Naive thymus-derived CD4-positive, alpha-beta T cell (primary cell): ENCODE measurements around the gene PERP. TPM values are rescaled to one million over a fixed set of nuclear protein-coding genes. Genes with fewer than 3 reads are reported as not detected.
"Not testable (repeated sequence)": the region's sequence is repeated elsewhere in the genome, so short reads cannot be mapped to it uniquely, and the experiment has no call there.

ENCODE experiments used
- ATAC-seq: fragments of 150-1000 bp; cut with Tn5 transposase; 2 replicates; pipeline ENCODE4 v1.10.0; 2021; ENCODE audit warnings: mild to moderate bottlenecking, moderate library complexity
- CTCF ChIA-PET: fragments of 350-600 bp; sonication (Branson Sonifier 250); formaldehyde crosslinking; loops from one replicate; lab custom pipeline; 2021; ENCODE audit warnings: antibody characterized with exemption; lab: Charles Lee
- POLR2A ChIA-PET: fragments of 350-600 bp; sonication (Branson Sonifier 250); formaldehyde crosslinking; loops from one replicate; lab custom pipeline; 2021; ENCODE audit warnings: antibody characterized with exemption, inconsistent platforms; lab: Charles Lee
- DNase-seq, 9 donors: peaks; one replicate each; pipeline versions ENCODE4 v3.0.0 to v3.0.0-alpha.2; 2020 to 2022; ENCODE audit warnings: mixed read lengths in 1 of 9
- H3K27ac ChIP-seq: one replicate; pipeline ENCODE4 v1.7.0; 2013; ENCODE audit warnings: mild to moderate bottlenecking, low read depth, low read length, moderate library complexity
- H3K27me3 ChIP-seq, 2 donors: one replicate each; pipeline ENCODE4 v1.7.0; 2013; ENCODE audit warnings: low read length in 2 of 2, mild to moderate bottlenecking in 2 of 2, moderate library complexity in 2 of 2; ENCODE audit not compliant: control insufficient read depth in 2 of 2, insufficient read depth in 2 of 2
- H3K36me3 ChIP-seq, 3 experiments: 1 replicate in 2 of 3; 2 replicates in 1 of 3; pipeline ENCODE4 v1.7.0; 2013; ENCODE audit warnings: low read length in 3 of 3, mild to moderate bottlenecking in 3 of 3, moderate library complexity in 1 of 3; ENCODE audit not compliant: insufficient read depth in 3 of 3, control insufficient read depth in 2 of 3
- H3K4me1 ChIP-seq, 2 donors: one replicate each; pipeline ENCODE4 v1.7.0; 2013; ENCODE audit warnings: low read length in 2 of 2, mild to moderate bottlenecking in 2 of 2, moderate library complexity in 1 of 2; ENCODE audit not compliant: control insufficient read depth in 2 of 2, insufficient read depth in 2 of 2
- H3K4me3 ChIP-seq: 2 replicates; pipeline ENCODE4 v1.7.0; 2013; ENCODE audit warnings: mild to moderate bottlenecking, low read length
- H3K9me3 ChIP-seq, 3 experiments: 1 replicate in 2 of 3; 2 replicates in 1 of 3; pipeline ENCODE4 v1.7.0; 2013; ENCODE audit warnings: low read length in 3 of 3; ENCODE audit not compliant: control insufficient read depth in 2 of 3
- H3K27ac Mint-ChIP-seq, 9 donors: one replicate each; pipeline ENCODE4 v1.8.0; 2020 to 2022; ENCODE audit warnings: mixed read lengths in 9 of 9, mild to moderate bottlenecking in 8 of 9, moderate library complexity in 5 of 9, inconsistent platforms in 2 of 9
- H3K27me3 Mint-ChIP-seq, 5 donors: one replicate each; pipeline ENCODE4 v1.8.0; 2021 to 2022; ENCODE audit warnings: mixed read lengths in 5 of 5, mild to moderate bottlenecking in 1 of 5
- H3K36me3 Mint-ChIP-seq, 5 donors: one replicate each; pipeline ENCODE4 v1.8.0; 2020 to 2022; ENCODE audit warnings: mixed read lengths in 5 of 5, mild to moderate bottlenecking in 3 of 5, inconsistent platforms in 1 of 5
- H3K4me1 Mint-ChIP-seq, 7 donors: one replicate each; pipeline ENCODE4 v1.8.0; 2020 to 2022; ENCODE audit warnings: mixed read lengths in 7 of 7, mild to moderate bottlenecking in 3 of 7, inconsistent platforms in 1 of 7
- H3K4me3 Mint-ChIP-seq, 10 donors: one replicate each; pipeline ENCODE4 v1.8.0; 2020 to 2022; ENCODE audit warnings: mild to moderate bottlenecking in 10 of 10, mixed read lengths in 10 of 10, moderate library complexity in 6 of 10, inconsistent platforms in 2 of 10
- H3K9me3 Mint-ChIP-seq, 11 donors: one replicate each; pipeline ENCODE4 v1.8.0; 2020 to 2022; ENCODE audit warnings: mixed read lengths in 11 of 11, mild to moderate bottlenecking in 4 of 11, inconsistent platforms in 1 of 11, moderate library complexity in 1 of 11
- intact Hi-C, 2 donors: fragments of 100-400 bp; cut with micrococcal nuclease; formaldehyde crosslinking; loops; one replicate each; pipeline ENCODE4 v1.15.1; 2023
- polyA plus RNA-seq, 2 donors: library from polyadenylated mRNA; unstranded; fragments of 300-500 nt; fragmentation: Illumina TruSeq; gene quantifications; one replicate each; pipeline ENCODE4 v1.2.3, GENCODE V29; 2021
- total RNA-seq, 6 experiments: library from RNA in 5 of 6; stranded (reverse) in 5 of 6; gene quantifications; 1 replicate in 5 of 6; 2 replicates in 1 of 6; pipeline ENCODE4 v1.2.3 and lab custom pipeline; 2021 to 2026

The PERP gene
- total and polyA plus RNA-seq, 7 experiments from 2014 or later, result 0.11 to 5.9 (median 0.46) TPM

DNA sequence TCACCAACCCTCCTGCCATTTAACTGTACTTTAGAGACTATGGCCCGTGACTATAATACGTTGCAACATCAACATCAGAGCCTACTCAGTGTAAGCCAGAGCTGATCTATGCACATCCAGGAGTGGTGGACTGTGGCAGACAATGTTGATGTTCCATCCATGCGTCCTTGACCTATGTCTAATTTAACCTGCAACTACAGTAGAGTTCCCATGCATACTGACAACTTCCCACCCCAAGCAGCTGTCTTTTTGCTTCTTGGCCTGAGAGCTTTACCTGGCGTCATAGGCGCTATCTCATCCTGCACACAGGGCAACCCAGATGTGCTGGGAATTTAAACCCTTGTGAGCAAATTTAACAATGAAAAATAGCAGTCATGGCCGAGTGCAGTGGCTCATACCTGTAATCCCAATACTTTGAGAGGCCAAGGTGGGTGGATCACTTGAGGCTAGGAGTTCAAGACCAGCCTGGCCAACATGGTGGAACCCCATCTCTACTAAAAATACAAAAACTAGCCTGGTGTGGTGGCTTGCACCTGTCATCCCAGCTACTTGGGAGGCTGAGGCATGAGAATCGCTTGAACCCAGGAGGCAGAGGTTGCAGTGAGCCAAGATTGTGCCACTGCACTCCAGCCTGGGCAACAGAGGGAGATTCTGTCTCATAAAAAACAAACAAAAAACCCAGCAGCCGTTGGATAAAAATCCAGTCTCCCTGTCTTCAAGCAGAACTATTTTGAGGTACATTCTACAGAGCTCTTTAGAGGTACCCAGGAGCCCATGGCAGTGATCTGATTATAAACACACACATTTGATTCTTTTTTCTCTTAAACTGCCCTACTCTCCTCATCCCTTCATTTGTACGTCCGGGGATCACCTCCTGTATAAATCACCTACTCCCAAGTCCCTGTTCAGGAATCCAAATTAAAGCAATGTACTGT is 22.0 kb downstream of the PERP start:
- Histone ChIP-seq H3K4me3 (no peak overlapping the region), H3K27me3 (no peaks in the 10 kb centered on the region), H3K36me3 (no peaks in the 10 kb centered on the region), H3K4me1 (no peaks in the 10 kb centered on the region), H3K27ac (no peak overlapping the region), H3K9me3 (no peaks in the 10 kb centered on the region)
- no peak overlapping the region for H3K4me3 Mint-ChIP-seq
- no peak overlapping the region for H3K27ac Mint-ChIP-seq
- CTCF ChIA-PET, result no interaction called here
- H3K4me1 Mint-ChIP-seq, result no peaks in the 10 kb centered on the region
- H3K9me3 Mint-ChIP-seq, result peaks cover 0 to under 1% (median 0%) of the 10 kb centered on the region in 11 donors
- no peaks in the 10 kb centered on the region for H3K36me3 Mint-ChIP-seq
- H3K27me3 Mint-ChIP-seq, result peaks cover 10 to 51% (median 38%) of the 10 kb centered on the region in 5 donors
- no peak for DNase-seq
- POLR2A ChIA-PET, result no interaction called here
- intact Hi-C loops, result no loop called here
- no peak for ATAC-seq

DNA sequence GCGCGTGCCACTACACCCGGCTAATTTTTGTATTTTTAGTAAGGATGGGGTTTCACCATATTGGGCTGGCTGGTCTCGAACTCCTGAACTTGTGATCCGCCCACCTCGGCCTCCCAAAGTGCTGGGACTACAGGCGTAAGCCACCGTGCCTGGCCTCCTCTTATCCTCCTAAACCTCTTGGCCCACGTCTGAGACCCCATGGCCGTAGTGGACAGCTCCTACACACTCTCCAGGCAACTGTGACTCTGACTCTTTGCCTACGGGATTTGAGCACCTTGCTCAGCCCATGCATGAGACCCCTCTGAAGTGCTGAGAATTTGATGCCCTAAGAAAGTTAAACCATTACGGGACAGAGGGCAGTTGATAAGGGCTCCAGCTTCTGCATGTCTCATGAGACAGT is 25.0 kb downstream of the PERP start:
- Mint-ChIP-seq H3K27ac (no peak overlapping the region), H3K4me1 (no peaks in the 10 kb centered on the region), H3K27me3 (peaks cover 28 to 59% (median 44%) of the 10 kb centered on the region in 5 donors), H3K4me3 (no peak overlapping the region), H3K36me3 (no peaks in the 10 kb centered on the region), H3K9me3 (peaks cover 0 to 10% (median 0%) of the 10 kb centered on the region in 11 donors)
- Histone ChIP-seq H3K36me3 (no peaks in the 10 kb centered on the region), H3K4me1 (no peaks in the 10 kb centered on the region), H3K9me3 (no peaks in the 10 kb centered on the region), H3K27ac (no peak overlapping the region), H3K27me3 (no peaks in the 10 kb centered on the region), H3K4me3 (no peak overlapping the region)
- intact Hi-C loops, result no loop called here
- CTCF ChIA-PET, result no interaction called here
- no peak for DNase-seq
- no peak for ATAC-seq
- POLR2A ChIA-PET, result no interaction called here

- H3K4me3 ChIP-seq, H3K4me1 ChIP-seq, DNase-seq, H3K4me1 Mint-ChIP-seq, H3K27ac Mint-ChIP-seq, H3K4me3 Mint-ChIP-seq, POLR2A ChIA-PET, intact Hi-C loops, H3K36me3 Mint-ChIP-seq, H3K27me3 ChIP-seq, H3K27ac ChIP-seq, H3K9me3 ChIP-seq, ATAC-seq, H3K36me3 ChIP-seq: not testable (repeated sequence)
- peaks cover 41 to 67% (median 56%) of the 10 kb centered on the region in 5 donors for H3K27me3 Mint-ChIP-seq
- CTCF ChIA-PET, result interaction anchor here (0.7 kb wide), 1 partner anchor 31 kb away, joined by 3 read pairs; no protein-coding TSS in a partner anchor
- peaks cover 0 to 18% (median 4%) of the 10 kb centered on the region in 11 donors for H3K9me3 Mint-ChIP-seq
These were observed 27.7 kb downstream of the PERP start for GRCh38 chr6:138079556-138079955.

GRCh38 chr6:138078491-138078890 is 28.7 kb downstream of the PERP start:
- DNase-seq (no peak), ATAC-seq (no peak)
- no peak overlapping the region for H3K27ac ChIP-seq
- no peaks in the 10 kb centered on the region for H3K27me3 ChIP-seq
- H3K36me3 Mint-ChIP-seq, result peaks cover 0 to 6% (median 6%) of the 10 kb centered on the region in 5 donors
- H3K4me3 ChIP-seq, result no peak overlapping the region
- H3K36me3 ChIP-seq, result no peaks in the 10 kb centered on the region
- CTCF ChIA-PET, result no interaction called here
- H3K27ac Mint-ChIP-seq, result no peak overlapping the region
- intact Hi-C loops, result no loop called here
- peaks cover 5 to 26% (median 11%) of the 10 kb centered on the region in 11 donors for H3K9me3 Mint-ChIP-seq
- H3K9me3 ChIP-seq, result no peaks in the 10 kb centered on the region
- H3K4me3 Mint-ChIP-seq, result no peak overlapping the region
- H3K27me3 Mint-ChIP-seq, result peaks cover 47 to 68% (median 50%) of the 10 kb centered on the region in 5 donors
- H3K4me1 Mint-ChIP-seq, result no peaks in the 10 kb centered on the region
- no peaks in the 10 kb centered on the region for H3K4me1 ChIP-seq
- POLR2A ChIA-PET, result no interaction called here

GRCh38 chr6:138073264-138073663 is 34.0 kb downstream of the PERP start:
- intact Hi-C loops, result no loop called here

GRCh38 chr6:138063726-138064125 is 43.5 kb downstream of the PERP start:
- CTCF ChIA-PET, result no interaction called here
- intact Hi-C loops, result loop anchor here in 1 of 2 donors (1.0 kb wide), 1 partner anchor 37 kb away; no protein-coding TSS in a partner anchor

More at GRCh38 chr6:138073264-138073663, 34.0 kb downstream of the PERP start:
- Histone ChIP-seq H3K27me3 (no peaks in the 10 kb centered on the region), H3K4me1 (no peaks in the 10 kb centered on the region), H3K4me3 (no peak overlapping the region), H3K36me3 (no peaks in the 10 kb centered on the region), H3K27ac (no peak overlapping the region), H3K9me3 (no peaks in the 10 kb centered on the region)
- H3K27me3 Mint-ChIP-seq, result peaks cover 17 to 41% (median 27%) of the 10 kb centered on the region in 5 donors
- no peak overlapping the region for H3K27ac Mint-ChIP-seq
- POLR2A ChIA-PET, result interaction anchor here (0.7 kb wide), 1 partner anchor 211 kb away, joined by 5 read pairs; no protein-coding TSS in a partner anchor
- no peak overlapping the region for H3K4me3 Mint-ChIP-seq
- CTCF ChIA-PET, result no interaction called here
- peaks cover 5 to 26% (median 11%) of the 10 kb centered on the region in 11 donors for H3K9me3 Mint-ChIP-seq
- H3K36me3 Mint-ChIP-seq, result peaks cover 0 to 7% (median 6%) of the 10 kb centered on the region in 5 donors
- H3K4me1 Mint-ChIP-seq, result no peaks in the 10 kb centered on the region
- DNase-seq, result no peak
- ATAC-seq, result no peak

More at GRCh38 chr6:138063726-138064125, 43.5 kb downstream of the PERP start:
- Histone ChIP-seq H3K4me3 (no peak overlapping the region), H3K36me3 (no peaks in the 10 kb centered on the region), H3K4me1 (no peaks in the 10 kb centered on the region), H3K9me3 (no peaks in the 10 kb centered on the region), H3K27ac (no peak overlapping the region), H3K27me3 (no peaks in the 10 kb centered on the region)
- ATAC-seq (no peak), DNase-seq (no peak)
- H3K36me3 Mint-ChIP-seq, result no peaks in the 10 kb centered on the region
- H3K4me3 Mint-ChIP-seq, result no peak overlapping the region
- H3K9me3 Mint-ChIP-seq, result peaks cover 0 to 4% (median 0%) of the 10 kb centered on the region in 11 donors
- peaks cover 0 to 25% (median 4%) of the 10 kb centered on the region in 5 donors for H3K27me3 Mint-ChIP-seq
- no peak overlapping the region for H3K27ac Mint-ChIP-seq
- H3K4me1 Mint-ChIP-seq, result peaks cover 0 to 5% (median 0%) of the 10 kb centered on the region in 7 donors
- POLR2A ChIA-PET, result no interaction called here
